Measurements from ENCODE around the gene MCOLN2. TPM values are rescaled to one million over a fixed set of nuclear protein-coding genes. Genes with fewer than 3 reads are reported as not detected.

Gene MCOLN2
- total and polyA plus RNA-seq, 2 of the 4 experiments (the other 2 are of a cell fraction), result 0.43 to 0.54 TPM

GRCh38 chr1:84884671-84885389 is 112.1 kb downstream of the MCOLN2 start:
- Histone ChIP-seq H3K9ac (ENCODE audit: low read depth, low read length) (no peak overlapping the region), H4K20me1 (ENCODE audit: insufficient read depth, low read length) (no peaks in the 10 kb centered on the region), H2BK120ac (ENCODE audit: low read depth, low read length) (peak overlapping the region; percentile 35; the same call in 1 of the 2 replicates), H3K4ac (ENCODE audit: low read depth, low read length) (0 out of 2 replicates have a peak overlapping the region, but pooled peaks have one; percentile 19), H3K79me1 (ENCODE audit: low read depth in 1 of 2, low read length in 2 of 2) (no peaks in the 10 kb centered on the region; a peak in 1 of 4 replicates), H2AFZ (replicated peaks; ENCODE audit: low read length, poor library complexity) (no peak overlapping the region), H4K5ac (ENCODE audit: low read depth, low read length) (no peak overlapping the region), H4K8ac (ENCODE audit: low read depth in 2 of 2, low read length in 2 of 2) (peak overlapping the region in 1 of 2 experiments; percentile 30; a peak in 1 of 4 replicates), H3K23ac (ENCODE audit: low read depth, low read length) (no peak overlapping the region), H3K4me3 (ENCODE audit: insufficient read depth, low read depth, low read length) (no peak overlapping the region), H3K4me2 (ENCODE audit: low read depth, low read length) (no peak overlapping the region), H3K18ac (ENCODE audit: low read depth, low read length) (no peak overlapping the region; the same call in 1 of the 2 replicates), H2BK20ac (ENCODE audit: low read depth, low read length) (peak overlapping the region; percentile 56; the same call in 1 of the 2 replicates), H3K56ac (ENCODE audit: extremely low read depth, insufficient read depth, low read length) (no peak overlapping the region), H3K9me1 (ENCODE audit: insufficient read depth, low read length) (peaks cover 2% of the 10 kb centered on the region; the same call in 1 of the 2 replicates), H3K9me3 (ENCODE audit: control insufficient read depth, insufficient read depth, low read length) (no peaks in the 10 kb centered on the region), H2AK9ac (replicated peaks; ENCODE audit: low read depth, low read length, poor library complexity) (no peak overlapping the region), H3K14ac (replicated peaks; ENCODE audit: low read depth, low read length) (no peak overlapping the region), H3K36me3 (ENCODE audit: control insufficient read depth, insufficient read depth, low read length) (no peaks in the 10 kb centered on the region), H3K27ac (ENCODE audit: insufficient read depth, low read length) (no peak overlapping the region), H2BK5ac (ENCODE audit: low read depth, low read length, poor library complexity, severe bottlenecking) (no peak overlapping the region), H2BK15ac (ENCODE audit: low read depth, low read length) (no peak overlapping the region), H3K27me3 (ENCODE audit: control insufficient read depth, insufficient read depth, low read length) (no peaks in the 10 kb centered on the region), H4K91ac (ENCODE audit: insufficient read depth, low read depth, low read length) (no peak overlapping the region), H2AK5ac (ENCODE audit: low read depth, low read length) (no peak overlapping the region), H3K4me1 (ENCODE audit: control insufficient read depth, insufficient read depth, low read length) (peaks cover 5% of the 10 kb centered on the region)
- BruUV-seq (replicated peaks), result no TSS peak
- ChIA-PET POLR2A (ENCODE audit: unreplicated experiment) (no interaction called here), CTCF (interaction anchor here (0.7 kb wide), 1 partner anchor 23 kb away, joined by 3 read pairs; no protein-coding TSS in a partner anchor)
- intact Hi-C loops (cut with micrococcal nuclease) (no loop called here), dilution Hi-C loops (cut with HindIII; ENCODE audit: low sequenced_read_pairs, unreplicated experiment) (no loop called here), in situ Hi-C loops (cut with MboI; ENCODE audit: low sequenced_read_pairs) (no loop called here)
- TF ChIP-seq MXI1 (IDR thresholded peaks at IDR 0.05; ENCODE audit: borderline replicate concordance, low read depth, low read length), result no peak
- no peak for TF ChIP-seq RAD21 (IDR thresholded peaks at IDR 0.05; ENCODE audit: low read length)
- no peak for TF ChIP-seq USF2 (IDR thresholded peaks at IDR 0.05; ENCODE audit: low read depth, low read length)
- no peak for TF ChIP-seq BHLHE40 (IDR thresholded peaks at IDR 0.05; ENCODE audit: low read depth, low read length)
- TF ChIP-seq MAFK (IDR thresholded peaks at IDR 0.05; ENCODE audit: low read depth, low read length), result no peak
- DNase-seq (no peak), ATAC-seq (ENCODE audit: low read depth) (peak; percentile 30)
- no CpG with 5 or more reads among the region's 7 CpGs for WGBS, 2 experiments (ENCODE audit: extremely low coverage in 2 of 2, insufficient read length in 1 of 2)

Measured in IMR-90 (cell line).